ENCODE data around the gene PCTP.

PCTP gene

GRCh38 chr17:55758171-55758570, 7.3 kb downstream of the PCTP start:
- Mint-ChIP-seq H3K27me3 (no peaks in the 10 kb centered on the region), H3K4me3 (no peak overlapping the region), H3K36me3 (peaks cover 3% of the 10 kb centered on the region), H3K9me3 (ENCODE audit: low read depth) (no peaks in the 10 kb centered on the region), H3K4me1 (ENCODE audit: low read depth) (no peaks in the 10 kb centered on the region), H3K27ac (no peak overlapping the region)

GRCh38 chr17:55760643-55761355, 9.9 kb downstream of the PCTP start:
- Mint-ChIP-seq H3K27me3 (no peaks in the 10 kb centered on the region), H3K36me3 (peaks cover 6% of the 10 kb centered on the region), H3K4me1 (ENCODE audit: low read depth) (peaks cover 2% of the 10 kb centered on the region)

GRCh38 chr17:55762086-55762858, 11.4 kb downstream of the PCTP start:
- Mint-ChIP-seq H3K27ac (no peak overlapping the region), H3K4me3 (no peak overlapping the region), H3K9me3 (ENCODE audit: low read depth) (no peaks in the 10 kb centered on the region), H3K27me3 (no peaks in the 10 kb centered on the region), H3K36me3 (peaks cover 6% of the 10 kb centered on the region), H3K4me1 (ENCODE audit: low read depth) (peaks cover 2% of the 10 kb centered on the region)

More at GRCh38 chr17:55760643-55761355, 9.9 kb downstream of the PCTP start:
- no peak overlapping the region for H3K4me3 Mint-ChIP-seq
- H3K9me3 Mint-ChIP-seq (ENCODE audit: low read depth) = no peaks in the 10 kb centered on the region
- H3K27ac Mint-ChIP-seq = no peak overlapping the region

- H3K36me3 Mint-ChIP-seq = peaks cover 6% of the 10 kb centered on the region
- no peak overlapping the region for H3K27ac Mint-ChIP-seq
- no peaks in the 10 kb centered on the region for H3K9me3 Mint-ChIP-seq (ENCODE audit: low read depth)
- H3K27me3 Mint-ChIP-seq = no peaks in the 10 kb centered on the region
- H3K4me3 Mint-ChIP-seq = no peak overlapping the region
- H3K4me1 Mint-ChIP-seq (ENCODE audit: low read depth) = peaks cover 2% of the 10 kb centered on the region
Observed at GRCh38 chr17:55763856-55764255, 13.0 kb downstream of the PCTP start.

- H3K4me3 Mint-ChIP-seq = no peak overlapping the region
- no peak overlapping the region for H3K27ac Mint-ChIP-seq
- peaks cover 6% of the 10 kb centered on the region for H3K36me3 Mint-ChIP-seq
- H3K9me3 Mint-ChIP-seq (ENCODE audit: low read depth) = no peaks in the 10 kb centered on the region
- H3K27me3 Mint-ChIP-seq = no peaks in the 10 kb centered on the region
- peaks cover 2% of the 10 kb centered on the region for H3K4me1 Mint-ChIP-seq (ENCODE audit: low read depth)
Observed at GRCh38 chr17:55764610-55765009, 13.8 kb downstream of the PCTP start.

GRCh38 chr17:55765472-55765871, 14.6 kb downstream of the PCTP start:
- Mint-ChIP-seq H3K27ac (no peak overlapping the region), H3K27me3 (no peaks in the 10 kb centered on the region), H3K9me3 (ENCODE audit: low read depth) (no peaks in the 10 kb centered on the region), H3K4me3 (no peak overlapping the region), H3K36me3 (peaks cover 6% of the 10 kb centered on the region), H3K4me1 (ENCODE audit: low read depth) (peaks cover 2% of the 10 kb centered on the region)

- Mint-ChIP-seq H3K27ac (no peak overlapping the region), H3K9me3 (ENCODE audit: low read depth) (no peaks in the 10 kb centered on the region), H3K4me3 (no peak overlapping the region), H3K36me3 (peaks cover 16% of the 10 kb centered on the region), H3K27me3 (no peaks in the 10 kb centered on the region), H3K4me1 (ENCODE audit: low read depth) (no peaks in the 10 kb centered on the region)
Observed at GRCh38 chr17:55768936-55769624, 18.2 kb downstream of the PCTP start.

- Mint-ChIP-seq H3K4me3 (no peak overlapping the region), H3K27me3 (no peaks in the 10 kb centered on the region), H3K9me3 (ENCODE audit: low read depth) (no peaks in the 10 kb centered on the region), H3K4me1 (ENCODE audit: low read depth) (no peaks in the 10 kb centered on the region), H3K27ac (no peak overlapping the region), H3K36me3 (peaks cover 16% of the 10 kb centered on the region)
Observed at GRCh38 chr17:55769625-55770000, 18.8 kb downstream of the PCTP start.

GRCh38 chr17:55770196-55770870, 19.5 kb downstream of the PCTP start:
- no peaks in the 10 kb centered on the region for H3K27me3 Mint-ChIP-seq
- no peaks in the 10 kb centered on the region for H3K9me3 Mint-ChIP-seq (ENCODE audit: low read depth)
- peaks cover 15% of the 10 kb centered on the region for H3K36me3 Mint-ChIP-seq
- H3K27ac Mint-ChIP-seq = no peak overlapping the region
- H3K4me3 Mint-ChIP-seq = no peak overlapping the region
- no peaks in the 10 kb centered on the region for H3K4me1 Mint-ChIP-seq (ENCODE audit: low read depth)

GRCh38 chr17:55772086-55772485, 21.2 kb downstream of the PCTP start:
- Mint-ChIP-seq H3K36me3 (peaks cover 21% of the 10 kb centered on the region), H3K27ac (no peak overlapping the region), H3K4me3 (no peak overlapping the region), H3K27me3 (no peaks in the 10 kb centered on the region), H3K9me3 (ENCODE audit: low read depth) (no peaks in the 10 kb centered on the region), H3K4me1 (ENCODE audit: low read depth) (no peaks in the 10 kb centered on the region)

- no peaks in the 10 kb centered on the region for H3K9me3 Mint-ChIP-seq (ENCODE audit: low read depth)
- H3K4me3 Mint-ChIP-seq = no peak overlapping the region
Observed at GRCh38 chr17:55773671-55774070, 22.8 kb downstream of the PCTP start.

GRCh38 chr17:55774846-55775271, 24.0 kb downstream of the PCTP start:
- Mint-ChIP-seq H3K4me1 (ENCODE audit: low read depth) (no peaks in the 10 kb centered on the region), H3K4me3 (no peak overlapping the region), H3K9me3 (ENCODE audit: low read depth) (no peaks in the 10 kb centered on the region), H3K36me3 (peaks cover 24% of the 10 kb centered on the region), H3K27me3 (no peaks in the 10 kb centered on the region), H3K27ac (no peak overlapping the region)

More at GRCh38 chr17:55773671-55774070, 22.8 kb downstream of the PCTP start:
- no peaks in the 10 kb centered on the region for H3K27me3 Mint-ChIP-seq
- no peaks in the 10 kb centered on the region for H3K4me1 Mint-ChIP-seq (ENCODE audit: low read depth)
- no peak overlapping the region for H3K27ac Mint-ChIP-seq
- peaks cover 24% of the 10 kb centered on the region for H3K36me3 Mint-ChIP-seq

GRCh38 chr17:55776271-55776670, 25.4 kb downstream of the PCTP start:
- H3K9me3 Mint-ChIP-seq (ENCODE audit: low read depth) = no peaks in the 10 kb centered on the region
- H3K4me1 Mint-ChIP-seq (ENCODE audit: low read depth) = no peaks in the 10 kb centered on the region
- H3K36me3 Mint-ChIP-seq = peaks cover 24% of the 10 kb centered on the region
- no peak overlapping the region for H3K4me3 Mint-ChIP-seq
- H3K27ac Mint-ChIP-seq = no peak overlapping the region
- no peaks in the 10 kb centered on the region for H3K27me3 Mint-ChIP-seq

GRCh38 chr17:55777471-55777971, 26.7 kb downstream of the PCTP start:
- Mint-ChIP-seq H3K4me1 (ENCODE audit: low read depth) (no peaks in the 10 kb centered on the region), H3K27me3 (no peaks in the 10 kb centered on the region), H3K9me3 (ENCODE audit: low read depth) (no peaks in the 10 kb centered on the region), H3K27ac (no peak overlapping the region), H3K36me3 (peaks cover 18% of the 10 kb centered on the region), H3K4me3 (no peak overlapping the region)
